NCI-H1694 treated with DMSO at 0.1 percent for 48 hours (cell line): ENCODE measurements around the gene SATB1.

Experiments used
- DNase-seq: peaks from one replicate; lab custom pipeline; 2025; lab: John Stamatoyannopoulos, UW

SATB1 gene

GRCh38 chr3:18431266-18431665, 6.1 kb upstream of the SATB1 start:
- DNase-seq, result no peak

- no peak for DNase-seq
Measured at GRCh38 chr3:18428991-18429745, 4.0 kb upstream of the SATB1 start.

- DNase-seq, result no peak
Measured at GRCh38 chr3:18428036-18428435, 2.9 kb upstream of the SATB1 start.

GRCh38 chr3:18426597-18427193, 1.6 kb upstream of the SATB1 start:
- no peak for DNase-seq

GRCh38 chr3:18425641-18426257, 610 bp upstream of the SATB1 start:
- peak; percentile 20 for DNase-seq

- no peak for DNase-seq
Measured at GRCh38 chr3:18424213-18424728, 868 bp downstream of the SATB1 start.

- no peak for DNase-seq
Measured at GRCh38 chr3:18423401-18424212, 1.5 kb downstream of the SATB1 start.

GRCh38 chr3:18422972-18423371, 2.2 kb downstream of the SATB1 start:
- no peak for DNase-seq

- DNase-seq, result no peak
Measured at GRCh38 chr3:18420555-18420954, 4.6 kb downstream of the SATB1 start.

- no peak for DNase-seq
Measured at GRCh38 chr3:18419232-18419631, 5.9 kb downstream of the SATB1 start.

- DNase-seq, result no peak
Measured at GRCh38 chr3:18417904-18418572, 7.1 kb downstream of the SATB1 start.

- DNase-seq, result no peak
Measured at GRCh38 chr3:18416332-18416731, 8.8 kb downstream of the SATB1 start.

- no peak for DNase-seq
Measured at GRCh38 chr3:18415839-18416238, 9.3 kb downstream of the SATB1 start.

GRCh38 chr3:18415167-18415566, 10.0 kb downstream of the SATB1 start:
- no peak for DNase-seq

GRCh38 chr3:18412684-18413083, 12.5 kb downstream of the SATB1 start:
- DNase-seq, result no peak

- DNase-seq, result no peak
Measured at GRCh38 chr3:18411541-18411940, 13.6 kb downstream of the SATB1 start.

- no peak for DNase-seq
Measured at GRCh38 chr3:18410205-18410604, 14.9 kb downstream of the SATB1 start.

- DNase-seq, result no peak
Measured at GRCh38 chr3:18409266-18409665, 15.9 kb downstream of the SATB1 start.

- no peak for DNase-seq
Measured at GRCh38 chr3:18405141-18405540, 20.0 kb downstream of the SATB1 start.

- DNase-seq, result no peak
Measured at GRCh38 chr3:18403061-18403460, 22.1 kb downstream of the SATB1 start.

- DNase-seq, result no peak
Measured at GRCh38 chr3:18402239-18402799, 22.8 kb downstream of the SATB1 start.
